Activated CD8-positive, alpha-beta T cell treated with anti-CD3 and anti-CD28 coated beads for 36 hours (primary cell): ENCODE measurements around the gene SFMBT1. TPM values are rescaled to one million over a fixed set of nuclear protein-coding genes. Genes with fewer than 3 reads are reported as not detected.

ENCODE experiments used
- ATAC-seq: fragments of 200-7000 bp; cut with Tn5 transposase; one replicate; pipeline ENCODE4 v1.10.0; 2021; ENCODE audit warnings: mild to moderate bottlenecking, moderate library complexity
- CTCF ChIA-PET: fragments of 350-600 bp; sonication (Branson Sonifier 250); formaldehyde crosslinking; loops from one replicate; lab custom pipeline; 2021; ENCODE audit warnings: antibody characterized with exemption; lab: Charles Lee
- POLR2A ChIA-PET: fragments of 350-600 bp; sonication (Branson Sonifier 250); formaldehyde crosslinking; loops from one replicate; lab custom pipeline; 2021; ENCODE audit warnings: antibody characterized with exemption; lab: Charles Lee
- DNase-seq: peaks from one replicate; pipeline ENCODE4 v3.0.0-alpha.2; 2020
- H3K27ac Mint-ChIP-seq: one replicate; pipeline ENCODE4 v1.8.0; 2021; ENCODE audit warnings: mild to moderate bottlenecking, mixed read lengths
- H3K27me3 Mint-ChIP-seq: one replicate; pipeline ENCODE4 v1.8.0; 2021; ENCODE audit warnings: mixed read lengths
- H3K36me3 Mint-ChIP-seq: one replicate; pipeline ENCODE4 v1.8.0; 2021; ENCODE audit warnings: low read depth, mixed read lengths
- H3K4me1 Mint-ChIP-seq: one replicate; pipeline ENCODE4 v1.8.0; 2021; ENCODE audit warnings: low read depth, mixed read lengths
- H3K4me3 Mint-ChIP-seq: one replicate; pipeline ENCODE4 v1.8.0; 2021; ENCODE audit warnings: mild to moderate bottlenecking, moderate library complexity, mixed read lengths
- H3K9me3 Mint-ChIP-seq: one replicate; pipeline ENCODE4 v1.8.0; 2021; ENCODE audit warnings: mixed read lengths
- CTCF ChIP-seq: fragments of 200-600 bp; IDR thresholded peaks from one replicate; pipeline ENCODE4 v1.8.0; 2022; ENCODE audit warnings: antibody characterized with exemption, mild to moderate bottlenecking
- intact Hi-C: fragments of 100-400 bp; cut with micrococcal nuclease; formaldehyde crosslinking; loops from one replicate; pipeline ENCODE4 v1.10.0; 2022
- total RNA-seq, 2 experiments: library from RNA; stranded (reverse); gene quantifications; one replicate each; pipeline ENCODE4 v1.2.3, GENCODE V29; 2021

SFMBT1 gene
- total RNA-seq, 2 experiments from 2014 or later: 17.8 to 20.1 TPM

- no peak overlapping the region for H3K27ac Mint-ChIP-seq
- intact Hi-C loops: no loop called here
- CTCF ChIA-PET: interaction anchor here (1.0 kb wide), 1 partner anchor 16 kb away, joined by 3 read pairs; no protein-coding TSS in a partner anchor
Measured at GRCh38 chr3:53009826-53010539, 35.9 kb downstream of the SFMBT1 start.

GRCh38 chr3:53008932-53009331 lies 36.9 kb downstream of the SFMBT1 start:
- ATAC-seq (no peak), DNase-seq (no peak)
- Mint-ChIP-seq H3K27ac (no peak overlapping the region), H3K4me3 (no peak overlapping the region), H3K4me1 (peaks cover 30% of the 10 kb centered on the region), H3K36me3 (peaks cover 8% of the 10 kb centered on the region), H3K27me3 (no peaks in the 10 kb centered on the region), H3K9me3 (no peaks in the 10 kb centered on the region)
- TF ChIP-seq CTCF: no peak
- intact Hi-C loops: no loop called here
- ChIA-PET POLR2A (no interaction called here), CTCF (no interaction called here)

More at GRCh38 chr3:53009826-53010539, 35.9 kb downstream of the SFMBT1 start:
- Mint-ChIP-seq H3K27me3 (no peaks in the 10 kb centered on the region), H3K4me1 (peaks cover 24% of the 10 kb centered on the region), H3K36me3 (peaks cover 9% of the 10 kb centered on the region), H3K4me3 (no peak overlapping the region), H3K9me3 (no peaks in the 10 kb centered on the region)
- ATAC-seq: no peak
- POLR2A ChIA-PET: no interaction called here
- TF ChIP-seq CTCF: no peak
- DNase-seq: no peak

GRCh38 chr3:53005854-53006513 lies 39.9 kb downstream of the SFMBT1 start:
- no peaks in the 10 kb centered on the region for H3K9me3 Mint-ChIP-seq
- CTCF ChIA-PET: no interaction called here
- TF ChIP-seq CTCF: no peak
- H3K27me3 Mint-ChIP-seq: no peaks in the 10 kb centered on the region
- H3K4me1 Mint-ChIP-seq: peaks cover 31% of the 10 kb centered on the region
- POLR2A ChIA-PET: no interaction called here
- no peak overlapping the region for H3K4me3 Mint-ChIP-seq
- DNase-seq: no peak
- intact Hi-C loops: no loop called here
- peaks cover 5% of the 10 kb centered on the region for H3K36me3 Mint-ChIP-seq
- no peak overlapping the region for H3K27ac Mint-ChIP-seq
- ATAC-seq: no peak

- H3K36me3 Mint-ChIP-seq: peaks cover 5% of the 10 kb centered on the region
- no peak for DNase-seq
- no peak overlapping the region for H3K4me3 Mint-ChIP-seq
- intact Hi-C loops: no loop called here
- H3K4me1 Mint-ChIP-seq: peaks cover 28% of the 10 kb centered on the region
- H3K27ac Mint-ChIP-seq: no peak overlapping the region
- no peaks in the 10 kb centered on the region for H3K9me3 Mint-ChIP-seq
- CTCF ChIA-PET: no interaction called here
- no peak for ATAC-seq
- no peak for TF ChIP-seq CTCF
- POLR2A ChIA-PET: no interaction called here
- no peaks in the 10 kb centered on the region for H3K27me3 Mint-ChIP-seq
Measured at GRCh38 chr3:53005338-53005737, 40.5 kb downstream of the SFMBT1 start.

GRCh38 chr3:53003320-53003719 lies 42.6 kb downstream of the SFMBT1 start:
- H3K27me3 Mint-ChIP-seq: no peaks in the 10 kb centered on the region
- no peak for ATAC-seq
- no peak overlapping the region for H3K4me3 Mint-ChIP-seq

More at GRCh38 chr3:53003320-53003719, 42.6 kb downstream of the SFMBT1 start:
- DNase-seq: no peak
- ChIA-PET CTCF (interaction anchor here (1.1 kb wide), 1 partner anchor 218 kb away, joined by 3 read pairs; no protein-coding TSS in a partner anchor), POLR2A (interaction anchor here (0.9 kb wide), 1 partner anchor 11 kb away, joined by 3 read pairs; no protein-coding TSS in a partner anchor)
- H3K36me3 Mint-ChIP-seq: peaks cover 5% of the 10 kb centered on the region
- intact Hi-C loops: no loop called here
- H3K9me3 Mint-ChIP-seq: no peaks in the 10 kb centered on the region
- H3K27ac Mint-ChIP-seq: no peak overlapping the region
- peaks cover 18% of the 10 kb centered on the region for H3K4me1 Mint-ChIP-seq
- TF ChIP-seq CTCF: no peak
